K562 (cell line): ENCODE results near the gene C16orf86. TPM values are rescaled to one million over a fixed set of nuclear protein-coding genes. Genes with fewer than 3 reads are reported as not detected.
A peak's percentile ranks its signal among the peaks of the same experiment; 100 is the strongest.

Experiments used
- ATAC-seq: fragments of 200-7000 bp; cut with Tn5 transposase; 3 replicates; pipeline ENCODE4 v1.9.1; 2020; ENCODE audit warnings: moderate library complexity
- BruUV-seq: library from RNA; stranded (reverse); fragments of 400-500 nt; replicated peaks from 2 replicates; lab custom pipeline; 2021; lab: Mats Ljungman, UMichigan
- CTCF ChIA-PET: fragments of 300-600 bp; formaldehyde crosslinking; extraction: SDS; loops from one replicate; lab custom pipeline; 2021; ENCODE audit warnings: low intra/inter-chr PET ratio; lab: Yijun Ruan, JAX
- POLR2A ChIA-PET: fragments of 300-600, 350-650 bp; sonication (Branson Sonifier 250); formaldehyde crosslinking; extraction: SDS; loops from one replicate; lab custom pipeline; 2021; ENCODE audit warnings: antibody characterized with exemption, inconsistent platforms; lab: Yijun Ruan, JAX
- DNase-seq, 4 experiments: peaks; one replicate each; pipeline versions ENCODE4 v3.0.0 to v3.0.0-alpha.2; 2011 to 2018; ENCODE audit warnings: low spot score in 3 of 4, mixed read lengths in 3 of 4; ENCODE audit errors: extremely low read depth in 1 of 4
- FAIRE-seq: peaks from 2 replicates; lab custom pipeline; 2011; peaks lifted over from hg19 to GRCh38; lab: Jason Lieb, UNC
- H2AFZ ChIP-seq: 2 replicates; pipeline ENCODE4 v1.6.0; 2011; ENCODE audit warnings: low read depth, low read length, control low read depth, inconsistent platforms
- H3K27ac ChIP-seq: fragments of 200-600 bp; 3 replicates; pipeline ENCODE4 v1.8.0; 2011; ENCODE audit warnings: low read depth, mild to moderate bottlenecking, control low read depth, inconsistent platforms, low read length, moderate library complexity, mixed read lengths; ENCODE audit errors: extremely low read depth
- H3K27me3 ChIP-seq, 2 experiments: fragments of 300-600 bp in 1 of 2; 2 replicates in 1 of 2; 3 replicates in 1 of 2; pipeline versions ENCODE4 v1.6.0 to v1.8.0; 2011; ENCODE audit warnings: inconsistent platforms in 2 of 2, low read length in 2 of 2, mild to moderate bottlenecking in 1 of 2, mixed read lengths in 1 of 2, moderate library complexity in 1 of 2; ENCODE audit not compliant: control insufficient read depth in 2 of 2, insufficient read depth in 2 of 2
- H3K36me3 ChIP-seq: fragments of 300-600 bp; 3 replicates; pipeline ENCODE4 v1.8.0; 2011; ENCODE audit warnings: mild to moderate bottlenecking, low read length, inconsistent platforms; ENCODE audit not compliant: control insufficient read depth, insufficient read depth
- H3K4me1 ChIP-seq, 2 experiments: fragments of 200-600 bp in 1 of 2; replicated peaks in 1 of 2; 2 replicates in 1 of 2; 3 replicates in 1 of 2; pipeline versions ENCODE4 v1.5.1 to v1.8.0; 2011; ENCODE audit warnings: inconsistent platforms in 2 of 2, low read length in 2 of 2, mild to moderate bottlenecking in 1 of 2, mixed read lengths in 1 of 2, moderate library complexity in 1 of 2; ENCODE audit not compliant: control insufficient read depth in 2 of 2, insufficient read depth in 2 of 2
- H3K4me2 ChIP-seq: 2 replicates; pipeline ENCODE4 v1.6.1; 2011; ENCODE audit warnings: low read length, control low read depth, inconsistent platforms, mixed read lengths; ENCODE audit not compliant: insufficient read depth
- H3K4me3 ChIP-seq: fragments of 200-600 bp; sonication (generic), shearing (Covaris generic); 2 replicates; pipeline ENCODE4 v1.5.1; 2016; ENCODE audit warnings: control low read depth, inconsistent platforms
- H3K79me2 ChIP-seq: fragments of 200-600 bp; 3 replicates; pipeline ENCODE4 v1.8.0; 2011; ENCODE audit warnings: low read length, inconsistent platforms; ENCODE audit not compliant: control insufficient read depth, insufficient read depth
- H3K9ac ChIP-seq, 2 experiments: 2 replicates each; pipeline versions ENCODE4 v1.6.0 to v1.6.1; 2011; ENCODE audit warnings: low read depth in 2 of 2, low read length in 2 of 2, control low read depth in 1 of 2, inconsistent platforms in 1 of 2, mild to moderate bottlenecking in 1 of 2, mixed read lengths in 1 of 2; ENCODE audit not compliant: insufficient read depth in 1 of 2
- H3K9me1 ChIP-seq: one replicate; pipeline ENCODE4 v1.6.0; 2011; ENCODE audit warnings: inconsistent platforms, mild to moderate bottlenecking, low read length, moderate library complexity; ENCODE audit not compliant: control insufficient read depth, insufficient read depth
- H3K9me3 ChIP-seq: replicated peaks from 2 replicates; pipeline ENCODE4 v1.5.1; 2011; ENCODE audit warnings: low read depth, low read length, inconsistent platforms; ENCODE audit not compliant: control insufficient read depth, insufficient read depth
- H4K20me1 ChIP-seq: replicated peaks from 2 replicates; pipeline ENCODE4 v1.6.1; 2011; ENCODE audit warnings: low read length, inconsistent platforms, mixed read lengths; ENCODE audit not compliant: control insufficient read depth, insufficient read depth
- AFF4 ChIP-seq: sonication (generic); formaldehyde crosslinking; IDR thresholded peaks from 2 replicates; pipeline ENCODE4 v1.8.0; 2023; ENCODE audit warnings: mild to moderate bottlenecking, missing genetic modification reagents
- CREB1 ChIP-seq, 2 experiments: sonication (generic) in 1 of 2; formaldehyde crosslinking in 1 of 2; IDR thresholded peaks; 2 replicates each; pipeline versions ENCODE4 v1.6.1 to v1.8.0; 2012 to 2022; ENCODE audit warnings: inconsistent platforms in 1 of 2, mild to moderate bottlenecking in 1 of 2, missing genetic modification reagents in 1 of 2, moderate library complexity in 1 of 2
- ZKSCAN1 ChIP-seq: fragments of 150-350 bp; IDR thresholded peaks from 2 replicates; pipeline ENCODE4 v1.6.1; 2016; ENCODE audit warnings: low read depth, low read length
- WGBS: fragments of 100-300 bp; shearing (Covaris generic); methylation state at CpG from one replicate; pipeline ENCODE4 v1.1.6; 2016; ENCODE audit warnings: low coverage, mixed read lengths; ENCODE audit not compliant: insufficient coverage; ENCODE audit errors: missing lambda C conversion rate; 5-methylcytosine and 5-hydroxymethylcytosine counted together
- in situ Hi-C: fragments of 300-500 bp; cut with MboI; formaldehyde crosslinking; loops from 4 replicates; pipeline ENCODE4 v1.15.0; 2018; ENCODE audit warnings: inconsistent platforms, mixed read lengths
- intact Hi-C: fragments of 100-400 bp; cut with micrococcal nuclease; formaldehyde crosslinking; loops from 2 replicates; pipeline ENCODE4 v1.14.2; 2022
- polyA plus RNA-seq, 8 experiments: library from polyadenylated mRNA; depleted of rRNA in 4 of 8; stranded (reverse) in 5 of 8; unstranded in 3 of 8; fragments of >200 nt; fragmentation: Nextera tagmentation in 2 of 8; fragmentation: Illumina TruSeq in 1 of 8; extraction: Ambion mirVana in 2 of 8; extraction: Trizol in 1 of 8; gene quantifications; 2 replicates each; pipeline versions ENCODE4 v1.2.1 to v1.2.3, GENCODE V29; 2011 to 2014; ENCODE audit warnings: inconsistent platforms in 1 of 8, missing spikeins in 1 of 8
- total RNA-seq, 7 experiments: library from RNA; depleted of rRNA in 6 of 7; stranded (reverse); fragments of >200 nt in 6 of 7; fragmentation: Illumina TruSeq in 2 of 7; extraction: Trizol in 2 of 7; gene quantifications; 2 replicates each; pipeline versions ENCODE4 v1.2.1 to v1.2.3, GENCODE V29; 2011 to 2021; ENCODE audit warnings: low replicate concordance in 1 of 7

Gene C16orf86
- total and polyA plus RNA-seq, 9 of the 15 experiments (the other 6 are each of a cell fraction or from before 2014, with no cell fraction given): 0.13 to 1.2 (median 0.27) TPM; not detected in 3

GRCh38 chr16:67665598-67665997 lies 1.0 kb upstream of the C16orf86 start:
- Histone ChIP-seq H3K27me3 (no peaks in the 10 kb centered on the region), H3K4me2 (peak overlapping the region; percentile 74), H3K9me3 (no peaks in the 10 kb centered on the region), H3K9ac (peak overlapping the region; percentile 63 to 95), H3K9me1 (no peaks in the 10 kb centered on the region), H3K36me3 (peaks cover 7% of the 10 kb centered on the region; the same call in 2 of the 3 replicates), H3K79me2 (peaks cover 3% of the 10 kb centered on the region; the same call in 1 of the 3 replicates), H3K4me1 (peaks cover 14 to 58% of the 10 kb centered on the region in 2 experiments), H3K27ac (no peak overlapping the region), H4K20me1 (peaks cover 2% of the 10 kb centered on the region; the same call in 1 of the 2 replicates), H2AFZ (peak overlapping the region; percentile 99), H3K4me3 (peak overlapping the region; percentile 78)
- in situ Hi-C loops (loop anchor here (5.0 kb wide), 1 partner anchor 262 kb away; no protein-coding TSS in a partner anchor), intact Hi-C loops (no loop called here)
- peak; percentile 19 for FAIRE-seq
- no peak for ATAC-seq
- ChIA-PET CTCF (interaction anchor here (0.6 kb wide), 1 partner anchor 152 kb away, joined by 4 read pairs; no protein-coding TSS in a partner anchor), POLR2A (interaction anchor here (0.6 to 1.5 kb wide), 3 partner anchors 17 to 270 kb away, joined by 3 to 6 read pairs (median 4); no protein-coding TSS in a partner anchor)
- DNase-seq: no peak
- WGBS: 61% methylated on average over 5 of the region's 5 CpGs
- BruUV-seq: TSS peak; percentile 49
- TF ChIP-seq CREB1 (IDR thresholded peaks at IDR 0.05) (no peak), CREB1 (CRISPR knock-in tag; IDR thresholded peaks at IDR 0.05) (0 out of 2 replicates have a peak, but pooled peaks have one; percentile 7), AFF4 (no peak), ZKSCAN1 (peak; percentile 77)
